Ovary (tissue), 3 donors: ENCODE results near the gene CLTC.

ENCODE experiments used
- CTCF ChIP-seq, 3 donors: fragments of 450-650 bp in 2 of 3; fragments of 200-600 bp in 1 of 3; IDR thresholded peaks; one replicate each; pipeline versions ENCODE4 v1.5.1 to v1.8.0; 2016 to 2022; ENCODE audit warnings: antibody characterized with exemption in 3 of 3, mild to moderate bottlenecking in 1 of 3
- EP300 ChIP-seq: sonication (generic); formaldehyde crosslinking; IDR thresholded peaks from one replicate; pipeline ENCODE4 v1.6.1; 2017; ENCODE audit warnings: antibody characterized with exemption
- POLR2A ChIP-seq: fragments of 450-650 bp; IDR thresholded peaks from one replicate; pipeline ENCODE4 v1.6.1; 2017; ENCODE audit warnings: antibody characterized with exemption, mild to moderate bottlenecking, moderate library complexity
- donor health status: DM: no; HTN: no; CAD: no.

GRCh38 chr17:59722623-59723022 lies 102.9 kb downstream of the CLTC start:
- TF ChIP-seq CTCF (IDR thresholded peaks at IDR 0.05) (no peak), POLR2A (no peak), EP300 (no peak)
